Stimulated activated CD8-positive, alpha-beta memory T cell treated with anti-CD3 and anti-CD28 coated beads, Interleukin-12 subunit alpha, Interleukin-12 subunit beta, amount 100 ng/mL, for 4 hours (primary cell): ENCODE results near the gene PARP4.
"Not testable (repeated sequence)": the region's sequence is repeated elsewhere in the genome, so short reads cannot be mapped to it uniquely, and the experiment has no call there.

Source experiments
- DNase-seq: peaks from one replicate; pipeline ENCODE4 v3.0.0-alpha.2; 2020; ENCODE audit warnings: low read depth

Gene PARP4

DNA sequence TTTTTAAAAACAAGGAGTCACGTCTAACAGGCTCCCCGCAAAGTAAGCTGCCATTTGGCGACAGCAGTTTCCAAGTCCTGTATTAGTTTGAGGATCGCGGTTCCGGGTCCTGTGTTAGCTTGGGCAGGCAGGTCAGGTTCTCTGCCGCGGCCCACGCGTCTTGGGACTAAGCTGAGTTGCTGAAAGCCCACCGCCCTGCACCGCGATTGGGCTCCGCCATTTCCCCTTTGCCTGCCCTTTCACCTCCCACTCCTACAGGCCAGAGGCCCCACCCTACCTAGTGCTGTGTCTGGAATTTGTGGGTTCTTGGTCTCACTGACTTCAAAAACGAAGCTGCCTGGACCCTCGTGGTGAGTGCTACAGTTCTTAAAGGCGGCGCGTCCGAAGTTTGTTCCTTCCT, 6.8 kb downstream of the PARP4 start:
- no peak for DNase-seq

DNA sequence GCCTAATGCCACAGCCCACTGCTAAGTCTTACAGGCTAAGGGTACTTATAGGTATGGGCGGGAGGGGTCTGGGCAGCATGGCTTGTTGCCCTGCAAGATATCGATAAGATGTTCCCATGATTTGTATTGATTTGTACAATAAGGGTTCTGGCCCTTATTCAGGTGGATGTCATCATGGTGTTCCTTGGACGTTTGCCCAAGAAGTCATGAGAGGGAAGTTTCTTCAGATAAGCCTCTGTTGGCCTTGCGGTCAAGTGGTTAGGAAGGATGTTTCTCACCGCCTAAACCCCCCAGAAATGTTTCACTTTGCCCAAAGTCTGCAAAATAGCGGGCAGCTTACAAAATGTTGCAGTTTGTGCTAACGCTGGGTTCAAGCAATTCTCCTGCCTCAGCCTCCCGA, 7.3 kb downstream of the PARP4 start:
- no peak for DNase-seq

- no peak for DNase-seq
Observed at GRCh38 chr13:24503379-24503696, 9.2 kb downstream of the PARP4 start.

- no peak for DNase-seq
Observed at GRCh38 chr13:24502533-24503378, 9.8 kb downstream of the PARP4 start.

GRCh38 chr13:24500977-24501376, 11.6 kb downstream of the PARP4 start:
- DNase-seq: no peak

DNA sequence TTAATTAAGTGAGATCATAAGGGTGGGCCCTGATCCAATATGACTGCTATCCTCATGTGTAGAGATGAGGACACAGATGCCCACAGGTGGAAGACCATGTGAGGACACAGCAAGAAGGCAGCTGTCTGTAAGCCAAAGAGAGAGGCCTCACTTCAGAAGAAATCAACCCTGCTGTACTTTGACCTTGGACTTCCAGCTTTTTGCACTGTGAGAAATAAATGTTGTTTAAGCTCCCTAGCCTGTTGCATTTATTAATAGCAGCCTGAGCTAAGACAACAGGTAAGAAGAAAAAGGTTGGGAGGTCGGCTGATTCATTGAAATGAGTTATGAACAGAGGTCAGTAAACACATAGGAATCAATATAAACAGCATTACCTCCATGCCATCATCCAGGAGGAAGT, 14.8 kb downstream of the PARP4 start:
- DNase-seq: no peak

DNA sequence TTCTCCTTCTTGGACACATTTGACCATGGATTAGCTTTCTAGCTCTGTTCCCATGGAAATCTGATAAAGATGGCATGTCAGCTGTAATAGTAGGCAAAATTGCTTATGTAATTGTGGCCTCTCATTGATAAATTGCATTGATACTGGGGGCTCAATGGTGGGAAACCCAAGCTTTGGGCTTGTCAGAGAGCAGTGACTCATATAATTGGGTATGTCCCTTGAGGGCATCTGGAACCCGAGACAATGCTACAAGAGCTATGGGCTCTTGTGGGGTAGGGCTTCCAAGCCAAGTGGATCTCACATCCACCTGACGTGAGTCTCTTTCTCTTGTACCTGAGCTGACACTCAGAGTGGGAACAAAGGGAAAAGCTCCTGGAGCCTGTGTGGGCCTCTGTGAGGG, 16.3 kb downstream of the PARP4 start:
- DNase-seq: not testable (repeated sequence)

GRCh38 chr13:24495151-24495729, 17.3 kb downstream of the PARP4 start:
- no peak for DNase-seq

GRCh38 chr13:24493356-24493755, 19.2 kb downstream of the PARP4 start:
- DNase-seq: no peak

GRCh38 chr13:24491845-24492244, 20.7 kb downstream of the PARP4 start:
- no peak for DNase-seq

DNA sequence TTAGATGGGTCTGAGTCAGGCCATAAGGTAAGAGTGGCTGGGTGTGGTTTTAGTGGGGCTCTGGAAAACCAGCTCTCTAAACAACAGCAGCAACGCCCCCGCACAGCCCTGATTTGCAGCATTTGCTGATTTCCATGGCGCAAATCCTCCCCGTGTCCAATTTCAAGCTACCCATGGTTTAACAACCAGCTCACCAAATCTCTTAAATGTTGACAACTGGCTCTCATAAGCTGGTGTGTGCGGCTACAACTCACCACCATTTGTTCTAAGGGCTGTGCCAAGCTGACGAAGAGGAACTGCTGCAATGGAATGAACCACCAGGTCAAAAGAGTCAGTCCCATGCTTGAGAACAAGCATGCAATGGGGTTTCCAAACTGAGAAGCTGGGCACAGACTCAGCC, 22.9 kb downstream of the PARP4 start:
- DNase-seq: no peak

DNA sequence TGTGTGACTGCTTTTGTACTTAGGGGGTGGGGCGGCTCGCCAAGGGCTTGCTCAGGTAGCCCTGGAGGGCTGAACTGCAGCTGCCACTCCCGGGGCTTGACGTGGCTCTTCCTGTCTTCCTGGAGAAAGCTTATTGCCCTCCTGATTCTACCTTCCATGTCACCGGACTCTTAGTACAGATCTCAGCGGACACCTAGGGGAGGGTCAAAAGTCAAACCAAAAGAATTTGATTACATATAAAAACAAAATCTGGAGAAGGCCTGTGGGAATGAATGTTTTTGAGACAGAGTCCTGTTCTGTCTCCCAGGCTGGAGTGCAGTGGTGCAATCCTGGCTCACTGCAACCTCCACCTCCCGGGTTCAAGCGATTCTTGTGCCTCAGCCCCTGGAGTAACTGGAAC, 24.5 kb downstream of the PARP4 start:
- not testable (repeated sequence) for DNase-seq

GRCh38 chr13:24486017-24486657, 26.4 kb downstream of the PARP4 start:
- not testable (repeated sequence) for DNase-seq

DNA sequence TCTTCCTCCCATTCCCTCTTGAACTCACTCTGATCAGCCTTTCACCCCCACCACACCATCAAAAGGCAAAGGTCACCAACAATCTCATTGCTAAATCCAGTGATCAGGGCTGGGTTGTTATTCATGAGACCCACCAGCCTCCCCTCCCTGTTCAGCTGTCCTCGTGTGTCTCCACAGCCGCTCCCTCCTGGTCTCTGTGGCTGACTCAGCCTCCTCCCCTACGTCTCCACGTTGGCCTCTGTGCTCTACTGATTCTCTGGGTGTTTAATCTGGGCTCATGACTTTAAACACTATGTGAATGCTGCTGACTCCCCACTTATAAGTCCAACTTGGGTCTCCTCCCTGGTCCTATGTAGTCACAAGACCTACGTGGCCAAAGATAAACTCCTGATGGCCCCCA, 38.9 kb downstream of the PARP4 start:
- no peak for DNase-seq

- DNase-seq: not testable (repeated sequence)
Observed at GRCh38 chr13:24472129-24472528, 40.4 kb downstream of the PARP4 start.

GRCh38 chr13:24463078-24463477, 49.5 kb downstream of the PARP4 start:
- no peak for DNase-seq

GRCh38 chr13:24460256-24460655, 52.3 kb downstream of the PARP4 start:
- DNase-seq: no peak

DNA sequence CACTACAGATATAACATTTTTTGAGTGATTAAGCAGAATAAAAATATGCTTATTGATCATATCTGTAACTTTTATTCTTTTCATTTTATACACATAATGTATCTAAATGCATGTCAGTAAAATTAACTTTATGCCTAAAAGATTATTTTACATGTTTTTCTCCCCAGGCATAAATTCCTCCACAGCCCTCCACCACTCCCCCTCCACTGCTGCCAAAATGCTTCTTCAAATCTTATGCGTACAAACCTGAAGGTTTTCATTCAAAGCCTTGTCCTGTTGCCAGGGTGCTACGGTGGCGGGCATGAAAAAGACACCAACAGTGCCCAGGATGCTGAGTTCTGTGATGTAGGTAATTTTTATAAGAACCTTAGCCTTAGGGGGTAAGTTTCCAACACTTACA, 52.9 kb downstream of the PARP4 start:
- no peak for DNase-seq

GRCh38 chr13:24459234-24459633, 53.3 kb downstream of the PARP4 start:
- no peak for DNase-seq

GRCh38 chr13:24458736-24459135, 53.8 kb downstream of the PARP4 start:
- no peak for DNase-seq

DNA sequence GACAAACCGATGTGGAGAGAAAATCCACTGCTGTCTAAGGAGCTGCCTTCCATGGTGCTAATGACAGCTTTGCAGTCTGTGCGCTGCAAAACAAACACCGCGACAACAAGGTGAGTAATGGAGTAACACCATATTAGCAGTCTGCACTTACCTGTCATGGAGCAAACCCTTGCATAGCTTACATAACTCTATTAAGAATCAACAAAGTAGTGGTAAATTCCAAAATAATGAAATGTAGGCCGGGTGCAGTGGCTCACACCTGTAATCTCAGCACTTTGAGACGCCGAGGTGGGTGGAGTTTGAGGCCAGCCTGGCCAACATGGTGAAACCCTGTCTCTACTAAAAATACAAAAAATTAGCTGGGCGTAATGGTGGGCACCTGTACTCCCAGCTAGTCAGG, 56.2 kb downstream of the PARP4 start:
- no peak for DNase-seq

GRCh38 chr13:24454056-24454455, 58.5 kb downstream of the PARP4 start:
- no peak for DNase-seq

- DNase-seq: no peak
Observed at GRCh38 chr13:24452044-24452443, 60.5 kb downstream of the PARP4 start.

- DNase-seq: no peak
Observed at GRCh38 chr13:24450530-24450929, 62.0 kb downstream of the PARP4 start.
